SK-N-SH treated with all-trans-retinoic acid at 6 μM for 48 hours (cell line): ENCODE measurements around the gene ARVCF.
A peak's percentile ranks its signal among the peaks of the same experiment; 100 is the strongest.

Source experiments
- ATAC-seq: fragments of 200-7000 bp; cut with Tn5 transposase; 3 replicates; pipeline ENCODE4 v1.9.1; 2020; ENCODE audit warnings: mild to moderate bottlenecking, moderate library complexity
- ARNTL ChIP-seq: fragments of 450-650 bp; formaldehyde crosslinking; IDR thresholded peaks from 2 replicates; pipeline ENCODE4 v1.5.0; 2020; ENCODE audit warnings: low read depth, mild to moderate bottlenecking, moderate library complexity, borderline replicate concordance
- BACH2 ChIP-seq: fragments of 250-450 bp; sonication (Bioruptor Pico); IDR thresholded peaks from 2 replicates; pipeline ENCODE4 v1.9.0; 2021; ENCODE audit warnings: mild to moderate bottlenecking, borderline replicate concordance
- CSDC2 ChIP-seq: fragments of 250-450 bp; sonication (Bioruptor Pico); IDR thresholded peaks from 2 replicates; pipeline ENCODE4 v1.5.0; 2020; ENCODE audit warnings: mild to moderate bottlenecking, moderate library complexity
- ESRRG ChIP-seq: fragments of 250-450 bp; sonication (Bioruptor Pico); IDR thresholded peaks from 2 replicates; pipeline ENCODE4 v1.6.1; 2021; ENCODE audit warnings: mild to moderate bottlenecking
- GLIS3 ChIP-seq: fragments of 250-450 bp; sonication (Bioruptor Pico); IDR thresholded peaks from 2 replicates; pipeline ENCODE4 v1.5.0; 2020; ENCODE audit warnings: mild to moderate bottlenecking, moderate library complexity
- OSR1 ChIP-seq: fragments of 250-450 bp; sonication (Bioruptor Pico); IDR thresholded peaks from 2 replicates; pipeline ENCODE4 v1.8.0; 2022; ENCODE audit warnings: moderate library complexity, mild to moderate bottlenecking, inconsistent platforms
- PPARA ChIP-seq: fragments of 250-450 bp; sonication (Bioruptor Pico); IDR thresholded peaks from 2 replicates; pipeline ENCODE4 v1.5.0; 2020; ENCODE audit warnings: mild to moderate bottlenecking, borderline replicate concordance
- RARB ChIP-seq: fragments of 250-450 bp; sonication (Bioruptor Pico); IDR thresholded peaks from 2 replicates; pipeline ENCODE4 v1.8.0; 2021; ENCODE audit warnings: mild to moderate bottlenecking, moderate library complexity
- SNAI2 ChIP-seq: fragments of 250-450 bp; sonication (Bioruptor Pico); IDR thresholded peaks from 2 replicates; pipeline ENCODE4 v1.5.0; 2020; ENCODE audit warnings: mild to moderate bottlenecking, moderate library complexity
- TCF4 ChIP-seq: fragments of 250-450 bp; sonication (Bioruptor Pico); IDR thresholded peaks from 2 replicates; pipeline ENCODE4 v1.8.0; 2021; ENCODE audit warnings: mild to moderate bottlenecking, moderate library complexity, borderline replicate concordance
- TOX ChIP-seq: fragments of 250-450 bp; sonication (Bioruptor Pico); IDR thresholded peaks from 2 replicates; pipeline ENCODE4 v1.8.0; 2021; ENCODE audit warnings: mild to moderate bottlenecking, moderate library complexity, borderline replicate concordance
- ZC3H10 ChIP-seq: fragments of 250-450 bp; sonication (Bioruptor Pico); IDR thresholded peaks from 2 replicates; pipeline ENCODE4 v1.5.1; 2021; ENCODE audit warnings: mild to moderate bottlenecking, moderate library complexity
- ZFP3 ChIP-seq: fragments of 250-450 bp; sonication (Bioruptor Pico); IDR thresholded peaks from 2 replicates; pipeline ENCODE4 v1.5.0; 2020; ENCODE audit warnings: mild to moderate bottlenecking, moderate library complexity
- ZFP30 ChIP-seq: fragments of 450-650 bp; formaldehyde crosslinking; IDR thresholded peaks from 2 replicates; pipeline ENCODE4 v1.5.0; 2022; ENCODE audit warnings: mild to moderate bottlenecking, moderate library complexity
- ZNF70 ChIP-seq: fragments of 450-650 bp; formaldehyde crosslinking; IDR thresholded peaks from 2 replicates; pipeline ENCODE4 v1.5.0; 2020; ENCODE audit warnings: mild to moderate bottlenecking, moderate library complexity
- ZNF8 ChIP-seq: fragments of 450-650 bp; formaldehyde crosslinking; IDR thresholded peaks from 2 replicates; pipeline ENCODE4 v1.5.0; 2020; ENCODE audit warnings: mild to moderate bottlenecking, moderate library complexity
- TF ChIP-seq, protein P1 (sequence below): fragments of 250-450 bp; sonication (Bioruptor Pico); IDR thresholded peaks from 2 replicates; pipeline ENCODE4 v1.8.0; 2020; ENCODE audit warnings: mild to moderate bottlenecking, moderate library complexity, borderline replicate concordance
- TF ChIP-seq, protein P2 (sequence below): fragments of 250-450 bp; sonication (Bioruptor Pico); IDR thresholded peaks from 2 replicates; pipeline ENCODE4 v1.5.1; 2021; ENCODE audit warnings: mild to moderate bottlenecking, moderate library complexity
- TF ChIP-seq, protein P3 (sequence below): fragments of 250-450 bp; sonication (Bioruptor Pico); IDR thresholded peaks from 2 replicates; pipeline ENCODE4 v1.5.1; 2020; ENCODE audit warnings: low read depth, mild to moderate bottlenecking, moderate library complexity
- TF ChIP-seq, protein P4 (sequence below): fragments of 250-450 bp; sonication (Bioruptor Pico); IDR thresholded peaks from 2 replicates; pipeline ENCODE4 v1.5.0; 2020; ENCODE audit warnings: mild to moderate bottlenecking, moderate library complexity
- TF ChIP-seq, protein P5 (sequence below): fragments of 250-450 bp; sonication (Bioruptor Pico); IDR thresholded peaks from 2 replicates; pipeline ENCODE4 v1.8.0; 2021; ENCODE audit warnings: low read depth, mild to moderate bottlenecking, moderate library complexity, borderline replicate concordance

ARVCF gene

DNA sequence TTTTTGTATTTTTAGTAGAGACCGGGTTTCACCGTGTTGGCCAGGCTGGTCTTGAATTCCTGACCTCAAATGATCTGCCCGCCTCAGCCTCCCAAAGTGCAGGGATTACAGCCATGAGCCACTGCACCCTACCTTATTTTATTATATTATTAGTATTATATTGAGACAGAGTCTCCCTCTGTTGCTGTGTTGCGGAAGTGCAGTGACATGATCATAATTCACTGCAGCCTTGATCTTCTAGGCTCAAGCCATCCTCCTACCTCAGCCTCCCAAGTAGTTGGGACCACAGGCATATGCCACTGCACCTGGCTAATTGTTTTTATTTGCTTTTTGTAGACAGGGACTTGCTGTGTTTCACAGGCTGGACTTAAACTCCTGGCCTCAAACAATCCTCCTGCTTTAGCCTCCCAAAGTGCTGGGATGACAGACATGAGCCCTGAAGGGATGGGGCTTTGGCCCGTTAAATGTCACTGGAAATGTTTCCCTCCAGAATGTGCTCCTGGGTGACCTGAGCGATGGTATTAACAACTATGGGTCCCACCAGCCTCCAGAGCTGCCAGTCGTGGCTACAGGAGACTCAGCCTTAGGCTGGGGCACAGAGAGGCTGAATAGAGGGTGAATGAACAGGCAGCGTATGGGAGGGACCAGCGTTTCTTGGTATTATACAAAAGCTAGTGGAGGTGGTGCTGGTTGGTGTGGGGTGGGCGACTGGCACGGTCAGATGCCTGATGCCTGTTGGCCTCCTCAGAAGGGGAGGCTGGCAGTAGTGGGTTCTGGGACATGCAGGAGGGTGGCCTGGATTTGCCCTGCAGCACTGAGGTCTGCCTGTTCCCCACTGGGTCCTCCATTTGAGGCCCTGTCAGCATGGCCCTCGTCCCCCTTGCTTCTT lies 11.6 kb upstream of the ARVCF start:
- no peak for TF ChIP-seq RARB (CRISPR knock-in tag)
- TF ChIP-seq BACH2 (CRISPR knock-in tag), result no peak
- no peak for TF ChIP-seq CSDC2
- TF ChIP-seq, protein P1, sequence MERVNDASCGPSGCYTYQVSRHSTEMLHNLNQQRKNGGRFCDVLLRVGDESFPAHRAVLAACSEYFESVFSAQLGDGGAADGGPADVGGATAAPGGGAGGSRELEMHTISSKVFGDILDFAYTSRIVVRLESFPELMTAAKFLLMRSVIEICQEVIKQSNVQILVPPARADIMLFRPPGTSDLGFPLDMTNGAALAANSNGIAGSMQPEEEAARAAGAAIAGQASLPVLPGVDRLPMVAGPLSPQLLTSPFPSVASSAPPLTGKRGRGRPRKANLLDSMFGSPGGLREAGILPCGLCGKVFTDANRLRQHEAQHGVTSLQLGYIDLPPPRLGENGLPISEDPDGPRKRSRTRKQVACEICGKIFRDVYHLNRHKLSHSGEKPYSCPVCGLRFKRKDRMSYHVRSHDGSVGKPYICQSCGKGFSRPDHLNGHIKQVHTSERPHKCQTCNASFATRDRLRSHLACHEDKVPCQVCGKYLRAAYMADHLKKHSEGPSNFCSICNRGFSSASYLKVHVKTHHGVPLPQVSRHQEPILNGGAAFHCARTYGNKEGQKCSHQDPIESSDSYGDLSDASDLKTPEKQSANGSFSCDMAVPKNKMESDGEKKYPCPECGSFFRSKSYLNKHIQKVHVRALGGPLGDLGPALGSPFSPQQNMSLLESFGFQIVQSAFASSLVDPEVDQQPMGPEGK (CRISPR knock-in tag), result no peak
- TF ChIP-seq TCF4, result no peak
- TF ChIP-seq, protein P2, sequence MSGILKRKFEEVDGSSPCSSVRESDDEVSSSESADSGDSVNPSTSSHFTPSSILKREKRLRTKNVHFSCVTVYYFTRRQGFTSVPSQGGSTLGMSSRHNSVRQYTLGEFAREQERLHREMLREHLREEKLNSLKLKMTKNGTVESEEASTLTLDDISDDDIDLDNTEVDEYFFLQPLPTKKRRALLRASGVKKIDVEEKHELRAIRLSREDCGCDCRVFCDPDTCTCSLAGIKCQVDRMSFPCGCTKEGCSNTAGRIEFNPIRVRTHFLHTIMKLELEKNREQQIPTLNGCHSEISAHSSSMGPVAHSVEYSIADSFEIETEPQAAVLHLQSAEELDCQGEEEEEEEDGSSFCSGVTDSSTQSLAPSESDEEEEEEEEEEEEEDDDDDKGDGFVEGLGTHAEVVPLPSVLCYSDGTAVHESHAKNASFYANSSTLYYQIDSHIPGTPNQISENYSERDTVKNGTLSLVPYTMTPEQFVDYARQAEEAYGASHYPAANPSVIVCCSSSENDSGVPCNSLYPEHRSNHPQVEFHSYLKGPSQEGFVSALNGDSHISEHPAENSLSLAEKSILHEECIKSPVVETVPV (CRISPR knock-in tag), result no peak
- TF ChIP-seq, protein P3, sequence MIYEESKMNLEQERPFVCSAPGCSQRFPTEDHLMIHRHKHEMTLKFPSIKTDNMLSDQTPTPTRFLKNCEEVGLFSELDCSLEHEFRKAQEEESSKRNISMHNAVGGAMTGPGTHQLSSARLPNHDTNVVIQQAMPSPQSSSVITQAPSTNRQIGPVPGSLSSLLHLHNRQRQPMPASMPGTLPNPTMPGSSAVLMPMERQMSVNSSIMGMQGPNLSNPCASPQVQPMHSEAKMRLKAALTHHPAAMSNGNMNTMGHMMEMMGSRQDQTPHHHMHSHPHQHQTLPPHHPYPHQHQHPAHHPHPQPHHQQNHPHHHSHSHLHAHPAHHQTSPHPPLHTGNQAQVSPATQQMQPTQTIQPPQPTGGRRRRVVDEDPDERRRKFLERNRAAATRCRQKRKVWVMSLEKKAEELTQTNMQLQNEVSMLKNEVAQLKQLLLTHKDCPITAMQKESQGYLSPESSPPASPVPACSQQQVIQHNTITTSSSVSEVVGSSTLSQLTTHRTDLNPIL (CRISPR knock-in tag), result no peak
- no peak for TF ChIP-seq OSR1 (CRISPR knock-in tag)
- TF ChIP-seq ESRRG (CRISPR knock-in tag), result no peak
- no peak for TF ChIP-seq ZC3H10
- no peak for TF ChIP-seq ZFP3 (CRISPR knock-in tag)
- TF ChIP-seq ZFP30, result no peak
- TF ChIP-seq SNAI2, result no peak
- no peak for TF ChIP-seq GLIS3 (CRISPR knock-in tag)
- TF ChIP-seq, protein P4, sequence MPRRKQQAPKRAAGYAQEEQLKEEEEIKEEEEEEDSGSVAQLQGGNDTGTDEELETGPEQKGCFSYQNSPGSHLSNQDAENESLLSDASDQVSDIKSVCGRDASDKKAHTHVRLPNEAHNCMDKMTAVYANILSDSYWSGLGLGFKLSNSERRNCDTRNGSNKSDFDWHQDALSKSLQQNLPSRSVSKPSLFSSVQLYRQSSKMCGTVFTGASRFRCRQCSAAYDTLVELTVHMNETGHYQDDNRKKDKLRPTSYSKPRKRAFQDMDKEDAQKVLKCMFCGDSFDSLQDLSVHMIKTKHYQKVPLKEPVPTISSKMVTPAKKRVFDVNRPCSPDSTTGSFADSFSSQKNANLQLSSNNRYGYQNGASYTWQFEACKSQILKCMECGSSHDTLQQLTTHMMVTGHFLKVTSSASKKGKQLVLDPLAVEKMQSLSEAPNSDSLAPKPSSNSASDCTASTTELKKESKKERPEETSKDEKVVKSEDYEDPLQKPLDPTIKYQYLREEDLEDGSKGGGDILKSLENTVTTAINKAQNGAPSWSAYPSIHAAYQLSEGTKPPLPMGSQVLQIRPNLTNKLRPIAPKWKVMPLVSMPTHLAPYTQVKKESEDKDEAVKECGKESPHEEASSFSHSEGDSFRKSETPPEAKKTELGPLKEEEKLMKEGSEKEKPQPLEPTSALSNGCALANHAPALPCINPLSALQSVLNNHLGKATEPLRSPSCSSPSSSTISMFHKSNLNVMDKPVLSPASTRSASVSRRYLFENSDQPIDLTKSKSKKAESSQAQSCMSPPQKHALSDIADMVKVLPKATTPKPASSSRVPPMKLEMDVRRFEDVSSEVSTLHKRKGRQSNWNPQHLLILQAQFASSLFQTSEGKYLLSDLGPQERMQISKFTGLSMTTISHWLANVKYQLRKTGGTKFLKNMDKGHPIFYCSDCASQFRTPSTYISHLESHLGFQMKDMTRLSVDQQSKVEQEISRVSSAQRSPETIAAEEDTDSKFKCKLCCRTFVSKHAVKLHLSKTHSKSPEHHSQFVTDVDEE (CRISPR knock-in tag), result no peak
- TF ChIP-seq ARNTL (CRISPR knock-in tag), result no peak
- TF ChIP-seq, protein P5, sequence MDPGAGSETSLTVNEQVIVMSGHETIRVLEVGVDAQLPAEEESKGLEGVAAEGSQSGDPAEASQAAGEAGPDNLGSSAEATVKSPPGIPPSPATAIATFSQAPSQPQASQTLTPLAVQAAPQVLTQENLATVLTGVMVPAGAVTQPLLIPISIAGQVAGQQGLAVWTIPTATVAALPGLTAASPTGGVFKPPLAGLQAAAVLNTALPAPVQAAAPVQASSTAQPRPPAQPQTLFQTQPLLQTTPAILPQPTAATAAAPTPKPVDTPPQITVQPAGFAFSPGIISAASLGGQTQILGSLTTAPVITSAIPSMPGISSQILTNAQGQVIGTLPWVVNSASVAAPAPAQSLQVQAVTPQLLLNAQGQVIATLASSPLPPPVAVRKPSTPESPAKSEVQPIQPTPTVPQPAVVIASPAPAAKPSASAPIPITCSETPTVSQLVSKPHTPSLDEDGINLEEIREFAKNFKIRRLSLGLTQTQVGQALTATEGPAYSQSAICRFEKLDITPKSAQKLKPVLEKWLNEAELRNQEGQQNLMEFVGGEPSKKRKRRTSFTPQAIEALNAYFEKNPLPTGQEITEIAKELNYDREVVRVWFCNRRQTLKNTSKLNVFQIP (CRISPR knock-in tag), result no peak
- TF ChIP-seq PPARA (CRISPR knock-in tag), result no peak
- peak; percentile 77 for ATAC-seq

DNA sequence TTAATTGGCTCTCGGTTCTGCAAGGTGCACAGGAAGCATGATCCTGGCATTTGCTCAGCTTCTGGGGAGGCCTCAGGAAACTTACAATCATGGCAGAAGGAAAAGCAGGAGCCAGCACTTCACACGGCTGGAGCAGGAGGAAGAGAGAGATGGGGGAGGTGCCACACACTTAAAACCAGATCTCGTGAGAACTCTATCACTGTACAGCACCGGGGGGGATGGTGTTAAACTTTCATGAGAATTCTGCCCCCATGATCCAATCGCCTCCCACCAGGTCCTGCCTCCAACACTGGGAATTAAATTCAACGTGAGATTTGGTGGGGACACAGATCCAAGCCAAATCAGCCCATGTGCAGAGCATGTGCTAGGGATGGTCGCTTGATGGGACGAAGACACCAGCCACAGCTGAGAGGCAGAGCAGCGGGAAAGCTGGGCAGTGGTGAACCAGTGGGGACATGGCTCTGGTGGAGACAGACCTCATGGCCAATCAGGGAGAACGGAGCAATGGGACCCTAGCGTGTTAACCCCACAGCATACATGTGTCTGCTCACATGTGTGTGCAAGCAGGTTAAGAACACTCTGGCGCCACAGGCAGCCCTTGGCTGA lies 10.5 kb upstream of the ARVCF start:
- ATAC-seq, result no peak
- no peak for TF ChIP-seq SNAI2
- TF ChIP-seq OSR1 (CRISPR knock-in tag), result no peak
- TF ChIP-seq, protein P3 (CRISPR knock-in tag), result no peak
- no peak for TF ChIP-seq ZNF70 (CRISPR knock-in tag)
- TF ChIP-seq BACH2 (CRISPR knock-in tag), result no peak
- no peak for TF ChIP-seq RARB (CRISPR knock-in tag)
- TF ChIP-seq, protein P5 (CRISPR knock-in tag), result no peak
- no peak for TF ChIP-seq PPARA (CRISPR knock-in tag)
- TF ChIP-seq GLIS3 (CRISPR knock-in tag), result no peak
- no peak for TF ChIP-seq TCF4
- TF ChIP-seq ZNF8, result no peak
- TF ChIP-seq ZC3H10, result no peak
- TF ChIP-seq TOX (CRISPR knock-in tag), result no peak
- TF ChIP-seq, protein P1 (CRISPR knock-in tag), result no peak
- TF ChIP-seq, protein P2 (CRISPR knock-in tag), result no peak
